ENCODE data around the gene S100PBP. TPM values are rescaled to one million over a fixed set of nuclear protein-coding genes. Genes with fewer than 3 reads are reported as not detected.
A peak's percentile ranks its signal among the peaks of the same experiment; 100 is the strongest.

The S100PBP gene
- total and polyA plus RNA-seq, 2 donors (not counting 3 experiments of a cell fraction or from before 2014, with no cell fraction given), result 15.4 to 38.6 TPM

- CTCF ChIA-PET, result interaction anchor here (0.7 to 6.0 kb wide), 20 partner anchors 8 to 355 kb away, joined by 3 to 175 read pairs (median 6); partner anchors contain the start of gene HPCA
- no peak overlapping the region for H3K27ac ChIP-seq (ENCODE audit: insufficient read depth, low read depth, low read length)
- H3K79me2 ChIP-seq (ENCODE audit: control insufficient read depth, insufficient read depth, low read length), result no peaks in the 10 kb centered on the region
- H3K9me1 ChIP-seq (replicated peaks; ENCODE audit: control insufficient read depth, extremely low read depth, insufficient read depth, low read length), result no peaks in the 10 kb centered on the region
- no peak for TF ChIP-seq MYC (IDR thresholded peaks at IDR 0.05; ENCODE audit: low read depth, low read length)
- no peak for TF ChIP-seq POLR2AphosphoS5 (IDR thresholded peaks at IDR 0.05; ENCODE audit: insufficient read depth, low read depth, low read length)
- H3K27me3 ChIP-seq (ENCODE audit: control insufficient read depth in 2 of 2, insufficient read depth in 2 of 2, low read length in 2 of 2), result peaks cover 14 to 17% of the 10 kb centered on the region in 2 experiments
- no peaks in the 10 kb centered on the region for H3K4me1 ChIP-seq (ENCODE audit: control insufficient read depth, extremely low read depth, insufficient read depth, low read length)
- no peak for DNase-seq (ENCODE audit: low read depth, low spot score)
- no peak overlapping the region for H3K9ac ChIP-seq (replicated peaks; ENCODE audit: extremely low read depth, insufficient read depth, low read length)
- FAIRE-seq, result no peak
- no peak overlapping the region for H3K4me2 ChIP-seq (ENCODE audit: insufficient read depth, low read length)
- dilution Hi-C loops (cut with MboI; ENCODE audit: extremely low pct_ligation_motif_present, low sequenced_read_pairs) (no loop called here), intact Hi-C loops (cut with micrococcal nuclease) (no loop called here)
- BruUV-seq (replicated peaks), result no TSS peak
- POLR2A ChIA-PET, result no interaction called here
- no peaks in the 10 kb centered on the region for H3K9me3 ChIP-seq (replicated peaks; ENCODE audit: control insufficient read depth, insufficient read depth, low read length)
- no peak overlapping the region for H3K4me3 ChIP-seq (replicated peaks in 1 of 3; ENCODE audit: insufficient read depth in 1 of 3, low read depth in 1 of 3, low read length in 3 of 3)
- H4K20me1 ChIP-seq (replicated peaks; ENCODE audit: control insufficient read depth, extremely low read depth, insufficient read depth, low read length), result no peaks in the 10 kb centered on the region
- H2AFZ ChIP-seq (ENCODE audit: low read depth, low read length), result no peak overlapping the region
- no peaks in the 10 kb centered on the region for H3K36me3 ChIP-seq (ENCODE audit: control insufficient read depth in 2 of 2, extremely low read depth in 1 of 2, insufficient read depth in 2 of 2, low read length in 2 of 2)
Observed at GRCh38 chr1:32874860-32875752, 57.7 kb downstream of the S100PBP start.

GRCh38 chr1:32876341-32877210 is 59.1 kb downstream of the S100PBP start:
- Histone ChIP-seq H4K20me1 (replicated peaks; ENCODE audit: control insufficient read depth, extremely low read depth, insufficient read depth, low read length) (no peaks in the 10 kb centered on the region), H3K4me3 (replicated peaks in 1 of 3; ENCODE audit: insufficient read depth in 1 of 3, low read depth in 1 of 3, low read length in 3 of 3) (no peak overlapping the region), H3K9ac (replicated peaks; ENCODE audit: extremely low read depth, insufficient read depth, low read length) (no peak overlapping the region), H2AFZ (ENCODE audit: low read depth, low read length) (no peak overlapping the region), H3K9me3 (replicated peaks; ENCODE audit: control insufficient read depth, insufficient read depth, low read length) (no peaks in the 10 kb centered on the region), H3K9me1 (replicated peaks; ENCODE audit: control insufficient read depth, extremely low read depth, insufficient read depth, low read length) (no peaks in the 10 kb centered on the region), H3K4me1 (ENCODE audit: control insufficient read depth, extremely low read depth, insufficient read depth, low read length) (no peaks in the 10 kb centered on the region), H3K27ac (ENCODE audit: insufficient read depth, low read depth, low read length) (no peak overlapping the region), H3K27me3 (ENCODE audit: control insufficient read depth in 2 of 2, insufficient read depth in 2 of 2, low read length in 2 of 2) (peaks cover 6 to 9% of the 10 kb centered on the region in 2 experiments), H3K4me2 (ENCODE audit: insufficient read depth, low read length) (no peak overlapping the region), H3K79me2 (ENCODE audit: control insufficient read depth, insufficient read depth, low read length) (no peaks in the 10 kb centered on the region), H3K36me3 (ENCODE audit: control insufficient read depth in 2 of 2, extremely low read depth in 1 of 2, insufficient read depth in 2 of 2, low read length in 2 of 2) (no peaks in the 10 kb centered on the region)
- POLR2A ChIA-PET, result interaction anchor here (0.6 kb wide), 2 partner anchors 27 to 33 kb away, joined by 4 to 7 read pairs; no protein-coding TSS in a partner anchor
- DNase-seq (ENCODE audit: low read depth, low spot score) (peak; percentile 58), FAIRE-seq (peak; percentile 67)
- dilution Hi-C loops (cut with MboI; ENCODE audit: extremely low pct_ligation_motif_present, low sequenced_read_pairs), result no loop called here
- BruUV-seq (replicated peaks), result no TSS peak
- TF ChIP-seq CTCF (IDR thresholded peaks at IDR 0.05; ENCODE audit: extremely low read depth in 1 of 2, insufficient read depth in 1 of 2, low read depth in 1 of 2, low read length in 2 of 2), result peak; percentile 89 to 99
- TF ChIP-seq MYC (IDR thresholded peaks at IDR 0.05; ENCODE audit: low read depth, low read length), result no peak
- intact Hi-C loops (cut with micrococcal nuclease), result loop anchor here (1.0 to 2.0 kb wide), 5 partner anchors 56 to 210 kb away; no protein-coding TSS in a partner anchor
- CTCF ChIA-PET, result interaction anchor here (0.6 to 6.0 kb wide), 21 partner anchors 8 to 216 kb away, joined by 3 to 175 read pairs (median 4); partner anchors contain the start of genes AZIN2 and HPCA
